A549 treated with Mapracorat at 1 μM for 4 hours (cell line): Measurements from ENCODE around the gene TXNL1. TPM values are rescaled to one million over a fixed set of nuclear protein-coding genes. Genes with fewer than 3 reads are reported as not detected.

Experiments used
- total RNA-seq: library from RNA; stranded (reverse); fragments of 200-300 nt; extraction: Qiagen RNA extraction; gene quantifications from 5 replicates; pipeline ENCODE4 v1.2.3, GENCODE V29; 2022

The TXNL1 gene
- total RNA-seq: 57.9 to 66.3 TPM (median 62.6 TPM) in 5 replicates

GRCh38 chr18:56638232-56639103 lies at the start of gene TXNL1:
Gene TXNL1, minus strand, starts transcription at chr18:56638592. Its CDS starts 152 bp downstream, at chr18:56638440.

DNA sequence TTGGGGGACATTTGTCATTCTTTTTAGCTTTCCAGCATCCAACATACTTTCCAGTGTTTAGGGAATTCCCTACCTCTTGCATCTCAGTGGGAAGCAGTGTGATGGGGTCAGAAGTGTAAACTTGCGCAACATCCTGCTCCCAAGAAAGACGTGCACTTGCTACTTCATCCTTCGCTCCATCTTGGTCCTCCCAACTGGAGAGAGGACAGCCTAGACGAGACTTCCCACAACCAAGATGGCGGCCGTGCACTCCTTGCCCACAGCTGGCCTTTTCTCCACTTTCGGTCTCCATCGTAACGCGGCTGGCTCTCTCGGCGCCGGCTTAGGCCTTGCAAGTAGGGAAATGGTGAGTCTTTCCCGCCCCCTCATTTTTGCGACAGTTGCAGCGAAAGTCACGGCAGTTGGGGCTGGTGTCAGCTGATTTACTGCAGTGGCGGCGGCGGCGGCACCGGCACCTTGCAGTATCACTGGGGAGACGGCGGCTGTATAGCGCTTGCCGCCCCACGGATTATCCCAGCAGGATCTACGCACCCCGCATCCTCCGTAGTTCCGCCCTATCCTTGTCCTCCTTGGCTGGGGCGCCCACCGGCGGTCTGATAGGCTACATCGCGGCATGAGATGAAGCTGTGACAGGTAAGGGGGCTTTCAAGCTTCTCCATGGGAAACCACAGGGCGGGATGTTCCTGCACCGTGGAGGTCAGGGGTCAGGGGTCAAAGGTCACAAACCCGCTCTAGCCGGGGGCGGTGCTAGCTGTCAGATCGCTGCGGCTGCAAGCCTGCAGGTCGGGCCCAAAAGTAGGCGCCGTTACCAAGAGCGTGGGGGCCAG lies 12.8 kb upstream of the TXNL1 start, which contains the start of gene WDR7:
TSS of gene WDR7 (plus strand) at position 416 of the 827 bp plus-strand sequence. CDS start 21,157 bp downstream, outside the sequence.

Other genes starting within 250 kb of the TXNL1 start
- gene WDR7, start 12.8 kb upstream of the TXNL1 start, total RNA-seq: 2.3 to 5.4 TPM (median 3.2 TPM) in 5 replicates